OCI-LY1 (cell line): Measurements from ENCODE around the gene ZNF548.

Experiments used
- CTCF ChIP-seq: fragments of 200-600 bp; sonication (generic), shearing (Covaris generic); IDR thresholded peaks from 2 replicates; pipeline ENCODE4 v1.5.1; 2017; ENCODE audit warnings: mild to moderate bottlenecking, antibody characterized with exemption, low read length, moderate library complexity, mixed read lengths
- EZH2 ChIP-seq: fragments of 200-600 bp; sonication (generic), shearing (Covaris generic); IDR thresholded peaks from 2 replicates; pipeline ENCODE4 v1.8.0; 2017; ENCODE audit warnings: borderline replicate concordance, mixed run types, mild to moderate bottlenecking, antibody characterized with exemption, low read length, moderate library complexity, mixed read lengths

GRCh38 chr19:57435062-57435978 is 45.7 kb downstream of the ZNF548 start, which contains the start of gene ZNF749:
- TF ChIP-seq CTCF, result no peak
- no peak for TF ChIP-seq EZH2
